HepG2 (cell line): ENCODE measurements around the gene ABCG8. TPM values are rescaled to one million over a fixed set of nuclear protein-coding genes. Genes with fewer than 3 reads are reported as not detected.

Source experiments
- ATF5 ChIP-seq: sonication (generic); formaldehyde crosslinking; IDR thresholded peaks from 2 replicates; pipeline ENCODE4 v1.4.0; 2020; ENCODE audit warnings: mild to moderate bottlenecking, low read depth, missing genetic modification reagents
- FOXA1 ChIP-seq, 2 experiments: fragments of 450-650 bp in 1 of 2; sonication (generic) in 1 of 2; formaldehyde crosslinking in 1 of 2; IDR thresholded peaks; 2 replicates each; pipeline versions ENCODE4 v1.4.0 to v1.6.1; 2016 to 2020; ENCODE audit warnings: missing genetic modification reagents in 1 of 2
- GABPA ChIP-seq, 2 experiments: IDR thresholded peaks; 2 replicates each; pipeline ENCODE4 v1.6.1; 2011 to 2016; ENCODE audit warnings: low read depth in 2 of 2, low read length in 1 of 2, missing biosample characterization in 1 of 2, missing genetic modification characterization in 1 of 2
- MED1 ChIP-seq: sonication (generic); formaldehyde crosslinking; IDR thresholded peaks from 2 replicates; pipeline ENCODE4 v1.4.0; 2020; ENCODE audit warnings: missing genetic modification reagents
- MYC ChIP-seq: sonication (generic); formaldehyde crosslinking; IDR thresholded peaks from 2 replicates; pipeline ENCODE4 v1.9.0; 2021; ENCODE audit warnings: missing genetic modification reagents, borderline replicate concordance
- NFKB2 ChIP-seq: sonication (generic); formaldehyde crosslinking; IDR thresholded peaks from 2 replicates; pipeline ENCODE4 v1.4.0; 2020; ENCODE audit warnings: missing genetic modification reagents, borderline replicate concordance
- NRL ChIP-seq: sonication (generic); formaldehyde crosslinking; IDR thresholded peaks from 2 replicates; pipeline ENCODE4 v1.5.0; 2020; ENCODE audit warnings: missing genetic modification reagents, mild to moderate bottlenecking, moderate library complexity, borderline replicate concordance
- SOX6 ChIP-seq, 2 experiments: fragments of 450-650 bp in 1 of 2; sonication (generic) in 1 of 2; formaldehyde crosslinking in 1 of 2; IDR thresholded peaks; 2 replicates each; pipeline versions ENCODE4 v1.4.0 to v1.6.1; 2017 to 2020; ENCODE audit warnings: antibody characterized with exemption in 1 of 2, mild to moderate bottlenecking in 1 of 2, missing genetic modification reagents in 1 of 2
- SRSF9 ChIP-seq: fragments of 200-400 bp; formaldehyde crosslinking; IDR thresholded peaks from 2 replicates; pipeline ENCODE4 v1.6.1; 2018; ENCODE audit warnings: borderline replicate concordance, mild to moderate bottlenecking, low read depth, low read length; ENCODE audit not compliant: insufficient read depth, poor library complexity, severe bottlenecking
- TOE1 ChIP-seq: sonication (generic); formaldehyde crosslinking; IDR thresholded peaks from 2 replicates; pipeline ENCODE4 v1.4.0; 2020; ENCODE audit warnings: mild to moderate bottlenecking, missing genetic modification reagents
- USF2 ChIP-seq, 2 experiments: sonication (generic) in 1 of 2; formaldehyde crosslinking in 1 of 2; IDR thresholded peaks; 2 replicates each; pipeline versions ENCODE4 v1.5.1 to v1.6.1; 2011 to 2020; ENCODE audit warnings: borderline replicate concordance in 1 of 2, low read depth in 1 of 2, low read length in 1 of 2, mild to moderate bottlenecking in 1 of 2, missing genetic modification reagents in 1 of 2, moderate library complexity in 1 of 2
- ZBTB21 ChIP-seq: sonication (generic); formaldehyde crosslinking; IDR thresholded peaks from 2 replicates; pipeline ENCODE4 v1.4.0; 2020; ENCODE audit warnings: missing genetic modification reagents
- ZBTB44 ChIP-seq: sonication (generic); formaldehyde crosslinking; IDR thresholded peaks from 2 replicates; pipeline ENCODE4 v1.4.0; 2020; ENCODE audit warnings: missing genetic modification reagents
- ZFY ChIP-seq: sonication (generic); formaldehyde crosslinking; IDR thresholded peaks from 2 replicates; pipeline ENCODE4 v1.4.0; 2020; ENCODE audit warnings: missing genetic modification reagents
- ZIK1 ChIP-seq: sonication (generic); formaldehyde crosslinking; IDR thresholded peaks from 2 replicates; pipeline ENCODE4 v1.5.0; 2020; ENCODE audit warnings: mild to moderate bottlenecking, low read depth, missing genetic modification reagents, borderline replicate concordance
- ZMYM3 ChIP-seq: sonication (generic); formaldehyde crosslinking; IDR thresholded peaks from 2 replicates; pipeline ENCODE4 v1.5.1; 2020; ENCODE audit warnings: mild to moderate bottlenecking, missing genetic modification reagents
- ZNF235 ChIP-seq: sonication (generic); formaldehyde crosslinking; IDR thresholded peaks from 2 replicates; pipeline ENCODE4 v1.8.1; 2023; ENCODE audit warnings: mild to moderate bottlenecking, missing genetic modification reagents, borderline replicate concordance
- ZNF329 ChIP-seq: sonication (generic); formaldehyde crosslinking; IDR thresholded peaks from 2 replicates; pipeline ENCODE4 v1.9.0; 2021; ENCODE audit warnings: low read depth, mild to moderate bottlenecking, missing genetic modification reagents
- ZNF331 ChIP-seq: sonication (generic); formaldehyde crosslinking; IDR thresholded peaks from 2 replicates; pipeline ENCODE4 v1.4.0; 2020; ENCODE audit warnings: missing genetic modification reagents
- ZNF34 ChIP-seq: sonication (generic); formaldehyde crosslinking; IDR thresholded peaks from 2 replicates; pipeline ENCODE4 v1.4.0; 2020; ENCODE audit warnings: mild to moderate bottlenecking, missing genetic modification reagents, borderline replicate concordance
- ZNF513 ChIP-seq: sonication (generic); formaldehyde crosslinking; conservative IDR thresholded peaks from 2 replicates; pipeline ENCODE4 v1.5.0; 2020; ENCODE audit warnings: missing genetic modification reagents
- polyA plus RNA-seq, 8 experiments: library from polyadenylated mRNA; depleted of rRNA in 3 of 8; stranded (reverse) in 7 of 8; unstranded in 1 of 8; fragments of >200 nt; fragmentation: Illumina TruSeq in 4 of 8; extraction: Trizol in 4 of 8; gene quantifications; 2 replicates each; pipeline versions ENCODE4 v1.2.1 to v1.2.3, GENCODE V29; 2011 to 2016; ENCODE audit warnings: low read depth in 4 of 8, missing spikeins in 1 of 8, mixed read lengths in 1 of 8; ENCODE audit not compliant: insufficient read depth in 1 of 8
- total RNA-seq, 5 experiments: library from RNA; depleted of rRNA; stranded (reverse); fragments of >200 nt; fragmentation: Illumina TruSeq; extraction: Trizol; gene quantifications; 2 replicates each; pipeline ENCODE4 v1.2.3, GENCODE V29; 2016; ENCODE audit warnings: low read depth in 1 of 5

Gene ABCG8
- total and polyA plus RNA-seq, 2 of the 13 experiments (the other 11 are each of a cell fraction or from before 2014, with no cell fraction given) = 8.1 to 8.8 TPM

- TF ChIP-seq USF2 (IDR thresholded peaks at IDR 0.05; ENCODE audit: low read depth, low read length) = no peak
- no peak for TF ChIP-seq USF2 (CRISPR knock-in tag; IDR thresholded peaks at IDR 0.05; ENCODE audit: borderline replicate concordance)
- TF ChIP-seq SRSF9 = no peak
- TF ChIP-seq NFKB2 (CRISPR knock-in tag) = peak; percentile 78; the same call in 1 of the 2 replicates
- no peak for TF ChIP-seq ZBTB44
- TF ChIP-seq ATF5 (CRISPR knock-in tag) = peak; percentile 62; the same call in 1 of the 2 replicates
- no peak for TF ChIP-seq ZNF329 (CRISPR knock-in tag)
- TF ChIP-seq NRL (CRISPR knock-in tag) = peak; percentile 59; the same call in 1 of the 2 replicates
- 0 out of 2 replicates have a peak, but pooled peaks have one; percentile 38 for TF ChIP-seq ZNF34
- no peak for TF ChIP-seq ZNF513 (CRISPR knock-in tag)
- peak; percentile 79; the same call in 1 of the 2 replicates for TF ChIP-seq ZNF235 (CRISPR knock-in tag)
- peak; percentile 44 for TF ChIP-seq ZBTB21 (CRISPR knock-in tag)
- TF ChIP-seq GABPA (IDR thresholded peaks at IDR 0.05; ENCODE audit: low read depth, low read length) = peak; percentile 88
- TF ChIP-seq GABPA (CRISPR knock-in tag; IDR thresholded peaks at IDR 0.05; ENCODE audit: low read depth) = peak; percentile 95
- 0 out of 2 replicates have a peak, but pooled peaks have one; percentile 4 for TF ChIP-seq TOE1 (CRISPR knock-in tag)
- peak; percentile 30; the same call in 1 of the 2 replicates for TF ChIP-seq ZNF331 (CRISPR knock-in tag)
- TF ChIP-seq SOX6 (IDR thresholded peaks at IDR 0.05) = no peak
- peak; percentile 55 for TF ChIP-seq SOX6 (CRISPR knock-in tag; IDR thresholded peaks at IDR 0.05)
- peak; percentile 48 for TF ChIP-seq MED1 (CRISPR knock-in tag)
- TF ChIP-seq FOXA1 (IDR thresholded peaks at IDR 0.05) = no peak
- TF ChIP-seq FOXA1 (CRISPR knock-in tag; IDR thresholded peaks at IDR 0.05) = no peak
- peak; percentile 27; the same call in 1 of the 2 replicates for TF ChIP-seq ZMYM3 (CRISPR knock-in tag)
- TF ChIP-seq ZIK1 = peak; percentile 84; the same call in 1 of the 2 replicates
- TF ChIP-seq MYC (CRISPR knock-in tag) = peak; percentile 74; the same call in 1 of the 2 replicates
- peak; percentile 96 for TF ChIP-seq ZFY (CRISPR knock-in tag)
Observed at GRCh38 chr2:43838560-43839267, at the start of gene ABCG8, which contains the start of gene ABCG5 (continued).
